HG03342 (cell line): Measurements from ENCODE around the gene ZAP70.
"Not testable (repeated sequence)": the region's sequence is repeated elsewhere in the genome, so short reads cannot be mapped to it uniquely, and the experiment has no call there.

Source experiments
- ATAC-seq: cut with Tn5 transposase; IDR thresholded peaks from one replicate; pipeline ENCODE4 v1.9.1; 2021; ENCODE audit warnings: mild to moderate bottlenecking, moderate library complexity; ENCODE audit not compliant: unreplicated experiment

ZAP70 gene

DNA sequence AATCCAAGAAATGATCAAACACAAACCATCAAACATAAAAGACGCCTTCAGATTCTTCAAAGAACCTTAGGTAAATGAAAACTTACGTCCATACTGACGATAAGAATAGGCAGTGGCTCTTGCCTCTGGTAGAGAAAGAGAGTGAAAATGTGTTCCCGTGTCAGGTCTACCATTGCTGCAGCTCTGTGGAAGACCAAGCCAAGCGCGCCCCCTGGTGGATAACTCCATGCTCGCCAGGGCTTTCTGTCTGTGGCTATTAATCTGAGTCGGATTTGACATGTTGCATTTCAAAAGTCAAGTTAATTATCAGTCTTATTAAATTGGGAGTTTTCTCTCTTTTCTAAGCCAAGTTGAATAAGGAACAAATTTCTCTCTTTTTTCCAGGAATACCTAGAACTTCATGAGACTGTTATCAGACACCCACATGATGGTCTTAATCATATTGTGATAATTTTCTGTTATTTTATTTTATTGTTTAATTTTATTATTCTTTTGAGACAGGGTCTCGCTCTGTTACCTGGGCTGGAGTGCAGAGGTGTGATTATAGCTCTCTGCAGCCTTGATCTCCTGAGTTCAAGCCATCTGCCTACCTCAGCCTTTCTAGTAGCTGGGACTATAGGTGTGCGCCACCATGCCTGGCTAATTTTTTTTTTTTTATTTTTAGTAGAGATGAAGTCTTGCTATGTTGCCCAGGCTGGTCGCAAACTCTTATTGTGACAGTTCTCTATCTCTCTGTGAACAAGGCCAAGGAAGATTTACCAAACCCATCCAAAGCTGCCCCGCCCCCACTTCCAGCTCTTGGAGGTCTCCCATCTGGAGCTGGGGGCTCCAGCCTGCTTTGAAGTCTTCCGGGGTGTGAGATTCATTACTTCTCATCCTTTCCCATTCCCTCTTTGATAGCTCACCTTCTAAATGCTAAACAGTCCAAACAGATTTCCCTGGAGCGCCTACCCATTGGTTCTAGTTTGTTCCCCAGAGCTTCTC lies 15.8 kb upstream of the ZAP70 start:
- peak; percentile 50 for ATAC-seq

DNA sequence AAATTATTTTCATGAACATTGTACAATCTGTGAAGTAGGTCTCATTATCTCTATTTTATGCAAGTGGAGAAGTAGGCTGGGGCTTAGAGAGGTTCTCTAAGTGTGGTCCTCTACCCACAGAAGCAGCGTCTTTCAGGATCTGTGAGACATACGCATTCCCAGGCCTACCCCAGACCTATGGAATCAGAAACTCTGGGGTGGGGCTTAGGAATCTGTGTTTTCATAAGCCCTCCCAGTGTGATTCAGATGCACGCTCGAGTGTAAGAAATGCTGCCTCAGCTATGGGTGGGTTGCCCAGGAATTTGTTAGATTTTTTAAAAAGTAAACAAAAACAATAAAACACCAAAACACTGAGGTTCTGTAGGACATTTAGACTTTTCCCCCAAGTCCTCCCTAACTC lies 14.8 kb upstream of the ZAP70 start:
- no peak for ATAC-seq

DNA sequence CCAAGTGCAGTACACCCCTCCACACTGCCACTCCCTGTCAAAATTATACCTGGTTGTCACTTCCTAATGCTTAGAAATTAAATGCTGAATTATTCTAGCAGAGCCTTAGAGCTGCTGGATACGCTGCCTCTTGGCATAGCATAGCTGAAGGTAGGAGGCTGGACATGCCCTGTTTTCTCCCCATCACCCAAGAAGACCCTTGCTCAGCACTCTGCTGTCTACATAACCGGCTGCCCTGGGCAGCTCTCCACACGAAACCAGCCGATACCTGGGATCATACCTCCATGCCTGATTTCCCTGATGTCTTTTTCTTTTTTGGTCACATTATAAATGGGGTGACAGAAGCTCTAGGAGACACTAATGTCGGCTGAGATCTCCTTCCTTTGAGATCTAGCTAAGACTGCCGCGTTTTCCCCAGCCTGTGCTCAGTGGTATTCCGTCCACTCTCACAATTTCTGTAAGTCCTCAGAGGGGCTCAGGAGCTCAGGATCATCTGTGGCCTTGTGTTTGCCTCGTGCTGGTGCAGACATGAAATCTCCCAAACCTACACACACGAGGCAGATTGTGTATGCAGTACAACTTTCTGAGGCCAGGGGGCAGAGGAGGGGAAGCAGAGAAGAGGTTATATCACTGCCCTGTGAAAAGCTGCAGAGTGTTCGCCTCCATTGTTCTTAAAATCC lies 13.5 kb upstream of the ZAP70 start:
- peak; percentile 54 for ATAC-seq

DNA sequence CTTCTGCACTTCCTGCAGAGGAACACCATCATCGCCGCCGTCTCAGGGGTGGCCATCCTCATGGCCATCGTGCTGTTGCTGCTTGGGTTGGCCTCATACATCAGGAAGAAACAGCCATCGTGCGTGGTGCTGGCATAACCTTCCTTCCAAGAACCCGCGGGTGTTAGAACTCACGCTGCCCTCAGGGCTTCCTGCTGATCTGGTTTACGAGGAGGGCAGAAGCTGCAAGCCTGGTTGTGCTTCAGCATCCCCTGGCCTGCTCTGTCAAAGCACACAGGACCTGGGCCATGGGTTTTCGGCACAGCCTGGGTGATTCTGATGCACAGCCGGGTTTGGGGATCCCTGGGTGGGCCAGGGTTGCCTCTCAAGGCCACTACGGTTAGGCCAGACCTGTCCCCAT lies 12.2 kb upstream of the ZAP70 start:
- no peak for ATAC-seq

DNA sequence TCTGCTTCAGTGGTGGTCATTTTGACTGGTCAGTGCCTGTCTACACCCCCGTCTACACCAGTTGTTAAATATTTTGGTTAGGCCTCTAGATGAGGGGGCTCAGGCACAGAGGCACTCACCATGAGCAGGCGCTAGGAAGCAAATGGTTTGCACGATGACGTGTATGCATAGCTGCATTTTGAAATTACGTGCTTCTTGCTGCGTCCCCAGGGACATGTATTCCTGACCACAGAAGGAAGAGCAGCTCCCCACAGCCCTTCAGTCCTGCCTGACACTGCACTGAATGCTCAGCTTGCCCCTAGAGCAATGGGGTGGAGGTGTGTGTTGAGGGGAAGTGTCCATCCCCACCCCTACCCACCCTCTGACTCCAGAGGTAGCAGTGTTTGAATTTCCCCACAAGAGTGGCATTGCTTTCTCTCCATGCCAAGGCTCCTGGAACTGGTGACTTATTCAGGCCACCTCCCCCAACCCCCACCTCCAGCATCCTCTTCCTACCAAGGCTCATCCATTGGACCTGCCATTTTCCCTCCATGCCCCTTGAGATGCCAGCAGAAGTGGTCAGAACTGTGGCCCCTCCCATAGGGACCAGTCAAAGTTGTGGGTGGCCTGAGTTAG lies 11.4 kb upstream of the ZAP70 start:
- ATAC-seq: no peak

DNA sequence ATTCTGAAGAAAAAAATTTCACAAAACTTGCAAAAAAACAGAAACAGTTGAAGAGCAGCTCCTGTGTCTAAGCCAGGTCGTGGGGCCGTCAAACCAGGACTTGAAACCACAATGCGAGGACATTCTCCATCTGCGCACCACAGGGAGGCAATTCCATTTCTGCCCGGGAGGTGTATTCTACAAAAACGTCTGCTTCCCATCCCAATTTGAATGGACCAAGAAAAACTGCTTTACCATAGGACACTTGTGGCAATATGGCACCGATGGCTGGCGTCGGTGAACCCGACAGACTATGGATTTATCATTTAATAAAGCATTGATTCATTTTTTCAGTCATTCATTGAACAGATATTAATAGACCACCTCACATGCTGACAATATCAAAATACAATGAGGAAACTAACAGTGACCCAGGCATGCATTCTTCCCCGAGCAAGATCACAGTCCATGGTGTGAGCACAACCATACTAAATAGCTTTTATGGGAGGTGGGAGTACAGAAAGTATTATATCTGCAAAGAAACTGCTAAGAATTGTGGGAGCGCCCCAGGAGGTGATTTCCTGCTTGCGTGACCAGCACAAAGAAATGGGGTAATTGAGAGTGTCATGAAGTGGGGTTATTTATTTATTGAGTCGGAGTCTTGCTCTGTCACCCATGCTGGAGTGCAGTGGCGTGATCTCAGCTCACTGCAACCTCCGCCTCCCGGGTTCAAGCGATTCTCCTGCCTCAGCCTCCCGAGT lies 10.5 kb upstream of the ZAP70 start:
- no peak for ATAC-seq

DNA sequence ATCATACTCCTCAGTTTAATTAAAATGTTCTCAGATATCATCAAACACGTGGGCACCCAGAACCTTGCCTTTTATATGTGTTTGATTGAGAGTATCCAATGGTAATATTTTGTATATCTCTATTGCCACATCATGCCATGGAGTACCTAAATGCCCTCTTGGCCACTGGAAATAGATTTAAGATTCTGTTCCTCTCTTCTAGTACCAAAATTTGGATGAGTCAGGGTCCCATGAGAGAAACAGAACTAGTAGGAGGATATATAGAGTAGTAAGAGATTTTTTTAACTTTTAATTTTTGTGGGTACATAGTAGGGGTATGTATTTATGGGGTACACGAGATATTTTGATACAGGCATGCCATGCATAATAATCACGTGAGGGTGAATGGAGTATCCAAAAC lies 9.6 kb upstream of the ZAP70 start:
- no peak for ATAC-seq

DNA sequence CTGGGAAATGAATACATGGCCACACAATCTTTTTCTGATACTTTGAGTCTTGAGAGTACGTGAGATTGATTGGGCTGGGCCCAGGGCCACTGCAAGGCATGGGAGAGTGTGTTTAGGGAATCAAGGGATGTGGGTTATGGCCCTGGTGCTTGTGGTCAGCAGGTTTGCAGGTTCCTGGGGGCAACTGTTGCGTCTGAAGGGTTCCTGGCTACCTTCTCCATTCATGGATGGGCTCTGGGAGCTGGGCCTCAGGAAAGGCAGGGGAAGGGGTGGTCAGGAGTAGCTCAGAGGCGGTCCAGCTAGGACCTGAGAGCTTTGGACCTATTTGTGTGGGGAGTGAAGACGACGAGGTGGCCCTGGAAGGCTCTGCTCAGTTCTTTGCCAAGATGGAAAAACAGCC lies 8.4 kb upstream of the ZAP70 start:
- no peak for ATAC-seq

DNA sequence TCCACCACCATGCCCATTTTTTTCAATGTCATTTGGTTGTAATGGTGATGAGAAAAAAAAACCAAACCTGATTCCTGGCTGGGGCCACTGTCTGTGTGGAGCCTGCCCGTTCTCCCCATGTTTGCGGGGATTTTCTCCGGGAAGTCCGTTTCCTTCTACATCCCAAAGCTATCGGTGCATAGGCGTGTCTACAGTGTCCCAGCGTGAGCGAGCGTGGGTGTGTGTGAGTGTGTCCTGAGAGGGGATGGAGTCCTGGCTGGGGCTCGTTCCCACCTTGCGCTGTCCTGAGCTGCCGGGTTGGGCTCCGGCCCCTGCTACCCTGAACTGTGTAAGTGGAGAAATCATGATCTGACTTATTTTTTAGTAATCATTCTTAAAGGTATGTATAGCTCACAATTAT lies 7.3 kb upstream of the ZAP70 start:
- no peak for ATAC-seq

DNA sequence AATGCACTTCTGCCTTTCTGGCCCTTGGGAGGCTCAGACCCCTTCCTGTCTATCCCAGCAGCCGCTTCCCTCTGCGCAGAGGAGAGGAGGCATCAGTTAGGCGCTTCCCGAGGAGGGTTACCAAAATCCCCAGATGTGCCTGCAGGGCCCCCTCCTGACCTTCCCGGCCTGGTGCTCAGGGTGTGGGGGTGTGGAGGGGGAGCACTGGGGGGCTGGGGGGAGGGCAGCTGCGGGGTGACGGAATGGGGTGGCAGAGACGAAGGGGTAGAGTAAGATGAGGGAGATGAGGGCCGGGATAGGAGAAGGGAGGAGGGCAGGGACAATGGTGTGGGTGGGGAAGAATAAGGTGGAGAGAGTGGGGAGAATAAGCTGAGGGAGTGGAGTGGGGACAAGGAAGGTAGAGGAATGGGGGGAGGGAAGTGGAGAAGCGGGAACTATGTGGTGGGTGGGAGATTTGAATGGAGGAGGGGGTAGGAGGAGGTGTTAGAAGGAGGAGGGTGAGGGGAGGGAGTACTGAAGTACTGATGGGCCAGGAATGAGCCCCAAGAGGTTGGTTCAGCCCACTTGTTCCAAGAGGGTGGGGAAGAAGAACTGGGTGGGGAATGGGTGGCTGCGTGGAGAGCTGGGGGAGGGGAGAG lies 6.5 kb upstream of the ZAP70 start:
- no peak for ATAC-seq

DNA sequence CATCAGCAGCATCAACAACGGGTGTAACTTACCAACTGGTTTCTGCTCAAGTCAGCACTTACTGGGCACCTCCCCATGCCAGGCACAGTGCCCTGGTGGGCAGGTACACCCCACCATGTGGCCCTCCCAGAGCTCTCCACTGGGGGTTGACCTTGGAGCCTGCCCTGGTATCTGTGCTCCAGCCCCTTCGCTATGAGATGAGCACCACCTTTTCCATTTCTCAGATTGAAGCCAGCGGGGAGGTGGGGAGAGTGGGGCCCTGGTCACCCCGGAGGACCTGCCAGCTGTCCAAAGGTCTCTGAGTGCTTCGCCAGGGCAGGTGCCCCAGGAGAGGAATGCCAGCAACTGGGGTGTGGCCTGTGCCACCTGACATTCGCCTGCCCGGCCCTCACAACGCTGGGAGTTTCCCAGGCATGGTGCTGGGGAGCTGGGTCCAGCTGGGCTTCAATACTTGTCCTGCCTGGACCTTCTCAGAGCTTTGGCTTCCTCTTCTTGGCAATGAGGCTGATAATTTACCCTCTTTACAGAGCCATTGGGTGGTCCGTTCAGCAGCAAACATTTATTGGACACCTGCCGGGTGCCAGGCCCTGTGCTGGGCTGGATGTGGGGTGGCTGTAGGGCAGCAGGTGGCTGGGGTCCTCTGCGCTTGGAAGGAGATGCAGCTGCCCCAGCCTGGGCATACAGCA lies 5.9 kb upstream of the ZAP70 start:
- ATAC-seq: no peak

DNA sequence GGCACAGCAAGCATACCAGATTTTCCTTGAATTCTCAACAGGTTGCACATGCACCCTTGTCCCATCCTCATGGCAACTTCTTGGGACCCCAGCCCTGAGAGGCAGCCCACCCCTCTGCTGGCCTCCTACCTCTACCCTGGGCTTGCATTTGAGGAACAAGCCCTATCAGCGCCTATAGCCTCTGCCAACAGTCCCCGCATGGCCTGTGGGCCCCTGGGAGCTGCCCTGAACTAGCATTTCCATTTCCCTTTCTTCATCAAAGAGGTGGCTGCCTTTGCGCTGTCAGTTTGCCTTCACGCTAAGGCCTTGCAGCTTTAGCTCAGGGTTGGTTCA lies 5.4 kb upstream of the ZAP70 start:
- ATAC-seq: no peak

DNA sequence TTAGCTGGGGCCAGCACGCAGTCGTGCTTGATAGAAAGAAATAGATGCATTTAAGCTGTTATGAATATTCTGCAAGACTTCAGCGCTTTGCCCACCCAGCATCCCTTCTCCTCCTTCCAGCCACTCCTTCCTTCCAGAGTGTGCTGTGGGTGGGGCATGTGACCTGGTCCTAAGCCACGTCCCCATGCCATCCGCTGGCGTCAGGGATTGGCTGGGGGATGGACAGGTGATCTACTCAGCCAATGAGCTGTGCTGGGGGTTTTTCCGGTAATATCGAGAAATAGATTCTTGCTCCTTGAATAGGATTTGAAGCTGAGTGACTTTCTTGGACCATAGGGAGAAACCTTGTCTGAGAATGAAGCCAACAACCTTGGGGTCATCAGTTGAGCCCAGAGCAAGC lies 4.8 kb upstream of the ZAP70 start:
- ATAC-seq: no peak

DNA sequence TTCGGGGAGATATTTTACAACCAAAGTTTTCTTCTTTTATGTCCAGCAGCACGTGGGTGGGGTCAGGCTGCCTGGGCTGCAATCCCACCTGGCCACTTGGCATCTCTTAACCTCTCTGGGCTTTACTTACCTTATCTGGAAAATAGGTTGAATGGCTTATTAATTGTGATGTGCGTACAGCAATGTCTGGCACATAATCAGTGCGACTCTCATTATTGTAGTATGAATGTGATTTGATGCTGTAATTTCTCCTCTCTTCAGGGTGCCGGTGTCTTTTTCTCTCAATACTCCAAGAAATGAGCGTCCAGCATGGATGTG lies 2.0 kb upstream of the ZAP70 start:
- ATAC-seq: no peak

DNA sequence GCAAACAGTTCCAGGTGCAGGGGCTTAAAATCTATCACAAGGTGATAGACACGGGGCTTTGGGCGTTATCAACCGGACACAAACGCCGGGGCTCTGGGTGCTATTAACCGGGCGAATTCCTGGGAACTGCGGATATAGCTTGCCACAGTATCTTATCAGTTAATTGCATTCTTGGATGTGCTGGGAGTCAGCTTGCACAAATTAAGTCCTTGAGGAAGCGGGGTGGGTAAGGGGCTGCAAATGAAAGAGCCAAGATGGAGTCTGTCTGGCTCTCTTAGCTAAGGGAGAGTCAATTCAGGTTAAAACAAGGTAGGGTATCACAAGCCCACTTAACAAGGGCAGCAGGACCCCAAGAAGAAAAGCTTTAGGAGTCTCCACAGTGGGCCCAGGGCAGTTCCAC lies 1.2 kb upstream of the ZAP70 start:
- ATAC-seq: not testable (repeated sequence)

DNA sequence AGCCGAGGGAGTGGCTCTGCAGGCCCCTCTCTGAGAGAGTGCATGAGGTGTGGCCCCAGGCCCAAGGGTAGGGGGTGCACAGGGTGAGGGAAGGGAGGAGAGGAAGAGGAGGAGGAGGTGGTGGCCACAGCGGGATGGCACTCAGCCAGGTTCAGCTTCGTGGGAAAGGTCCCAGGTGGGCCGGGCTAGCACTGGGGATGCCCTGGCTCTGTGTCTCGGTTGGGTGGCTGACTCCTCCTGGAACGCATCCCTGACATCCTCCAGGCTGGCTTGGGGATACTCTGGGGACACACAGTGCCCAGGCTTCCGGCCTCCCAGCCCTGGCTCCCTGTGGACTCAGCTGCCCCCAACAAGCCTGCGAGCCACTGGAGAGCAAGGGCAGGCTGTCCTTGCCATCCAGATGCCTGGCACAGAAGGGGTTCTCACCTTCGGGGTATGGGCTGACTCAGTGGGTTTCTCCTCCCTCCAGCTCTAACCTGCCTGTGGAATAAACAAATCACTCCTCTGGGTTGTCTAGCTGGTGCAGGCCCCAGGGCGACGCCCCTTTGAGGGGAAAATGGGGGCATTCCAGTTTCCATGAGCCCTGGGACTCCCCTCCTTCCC lies 582 bp upstream of the ZAP70 start:
- no peak for ATAC-seq

DNA sequence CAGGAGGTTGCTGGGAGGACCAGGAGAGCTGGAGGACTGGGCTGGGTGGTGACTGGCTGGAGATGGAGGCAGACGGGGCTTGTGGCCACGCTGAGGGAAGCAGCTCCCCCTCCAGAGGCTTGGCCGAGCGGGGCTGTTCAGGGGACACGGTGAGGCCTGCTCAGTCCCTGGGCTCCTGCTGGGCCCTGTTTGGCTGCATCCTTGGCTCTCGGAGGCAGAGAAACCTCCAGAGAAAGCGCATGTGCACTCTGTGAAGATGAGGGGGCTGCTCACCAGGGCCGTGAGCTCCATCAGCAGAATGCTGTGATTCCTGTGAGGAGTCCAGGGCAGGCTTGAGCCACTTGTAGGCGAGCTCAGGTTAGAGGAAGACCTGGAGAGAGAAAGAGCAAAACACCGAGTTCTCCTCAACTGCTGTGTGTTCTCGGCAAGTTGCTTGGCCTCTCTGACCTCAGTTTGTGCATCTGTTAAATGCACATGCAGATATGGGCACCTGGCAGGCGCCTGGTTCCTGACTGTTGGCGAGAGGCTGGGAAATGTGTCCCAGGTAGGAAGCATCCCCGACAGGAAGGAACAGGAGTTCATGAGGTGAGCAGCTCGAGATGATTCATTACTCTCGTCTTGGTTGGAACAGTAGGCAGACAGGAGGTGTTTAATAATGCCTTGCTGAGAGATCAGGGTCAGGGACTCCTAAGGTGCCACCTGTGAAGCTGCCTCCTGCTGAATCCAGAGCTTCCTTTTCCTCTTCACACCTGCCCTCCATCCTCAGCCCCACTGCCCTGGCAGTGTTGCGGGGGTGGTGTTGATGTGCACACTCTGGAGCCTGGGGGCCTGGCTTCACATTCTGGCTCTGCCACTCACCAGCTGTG lies 941 bp downstream of the ZAP70 start:
- no peak for ATAC-seq

DNA sequence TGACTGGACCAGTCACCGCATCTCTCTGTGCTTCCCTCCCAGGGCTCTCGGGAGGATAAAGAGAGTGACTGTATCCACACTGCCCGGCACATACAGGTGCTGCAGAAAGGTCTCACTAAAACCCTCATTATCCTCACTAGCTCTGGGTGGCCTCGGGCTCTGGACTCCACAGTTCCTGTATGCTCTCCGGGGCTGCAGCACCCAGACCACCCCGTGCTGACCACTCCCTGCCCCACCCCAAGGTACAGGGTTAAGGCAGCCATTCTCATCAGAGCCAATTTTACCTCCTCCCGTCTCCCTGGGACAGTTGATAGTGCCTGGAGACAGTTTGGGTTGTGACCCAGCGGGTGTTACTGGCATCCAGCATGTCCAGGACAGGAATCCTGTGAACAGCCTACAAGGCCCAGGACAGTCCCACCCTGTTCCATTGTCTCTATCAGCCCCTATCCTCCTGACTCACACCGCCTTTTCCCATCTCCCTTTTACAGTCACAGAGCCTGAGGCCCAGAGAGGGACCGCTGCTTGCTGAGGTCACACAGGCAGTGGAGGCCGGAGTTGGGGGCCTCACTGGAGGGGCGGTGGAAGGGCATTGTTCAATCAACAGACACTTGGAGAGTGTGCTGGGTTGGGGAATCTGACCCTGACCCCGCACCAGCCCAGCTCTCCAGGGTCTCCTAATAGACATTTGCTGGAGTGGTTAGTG lies 1.7 kb downstream of the ZAP70 start:
- no peak for ATAC-seq
